ENCODE results near the gene GGA2.
"Not testable (repeated sequence)": the region's sequence is repeated elsewhere in the genome, so short reads cannot be mapped to it uniquely, and the experiment has no call there.

The GGA2 gene

GRCh38 chr16:23478566-23478965 lies 31.7 kb downstream of the GGA2 start:
- H3K4me3 ChIP-seq (ENCODE audit: low read depth, low read length): no peak overlapping the region

- H3K4me3 ChIP-seq (ENCODE audit: low read depth, low read length): no peak overlapping the region
Observed at GRCh38 chr16:23476289-23476688, 34.0 kb downstream of the GGA2 start.

- H3K4me3 ChIP-seq (ENCODE audit: low read depth, low read length): no peak overlapping the region
Observed at GRCh38 chr16:23469814-23470213, 40.5 kb downstream of the GGA2 start.

- no peak overlapping the region for H3K4me3 ChIP-seq (ENCODE audit: low read depth, low read length)
Observed at GRCh38 chr16:23466162-23466885, 44.0 kb downstream of the GGA2 start.

- H3K4me3 ChIP-seq (ENCODE audit: low read depth, low read length): no peak overlapping the region
Observed at GRCh38 chr16:23465179-23465578, 45.1 kb downstream of the GGA2 start.

- H3K4me3 ChIP-seq (ENCODE audit: low read depth, low read length): no peak overlapping the region
Observed at GRCh38 chr16:23464196-23464595, 46.1 kb downstream of the GGA2 start.

- H3K4me3 ChIP-seq (ENCODE audit: low read depth, low read length): not testable (repeated sequence)
Observed at GRCh38 chr16:23462994-23463393, 47.3 kb downstream of the GGA2 start.

GRCh38 chr16:23453338-23454052 lies 56.8 kb downstream of the GGA2 start:
- H3K4me3 ChIP-seq (ENCODE audit: low read depth, low read length): peak overlapping the region; percentile 95

GRCh38 chr16:23452572-23453337 lies 57.5 kb downstream of the GGA2 start, which contains the start of gene COG7:
TSS of gene COG7 (minus strand) at chr16:23453189. CDS start at chr16:23452994, 195 bp downstream.
- H3K4me3 ChIP-seq (ENCODE audit: low read depth, low read length): peak within 1 kb of the TSS; percentile 95

GRCh38 chr16:23452221-23452571 lies 58.1 kb downstream of the GGA2 start:
- H3K4me3 ChIP-seq (ENCODE audit: low read depth, low read length): peak overlapping the region; percentile 95

- H3K4me3 ChIP-seq (ENCODE audit: low read depth, low read length): no peak overlapping the region
Observed at GRCh38 chr16:23448392-23448791, 61.9 kb downstream of the GGA2 start.

- not testable (repeated sequence) for H3K4me3 ChIP-seq (ENCODE audit: low read depth, low read length)
Observed at GRCh38 chr16:23437542-23437941, 72.8 kb downstream of the GGA2 start.

- no peak overlapping the region for H3K4me3 ChIP-seq (ENCODE audit: low read depth, low read length)
Observed at GRCh38 chr16:23436951-23437350, 73.3 kb downstream of the GGA2 start.

GRCh38 chr16:23435500-23435899 lies 74.8 kb downstream of the GGA2 start:
- H3K4me3 ChIP-seq (ENCODE audit: low read depth, low read length): no peak overlapping the region

- no peak overlapping the region for H3K4me3 ChIP-seq (ENCODE audit: low read depth, low read length)
Observed at GRCh38 chr16:23434380-23434779, 75.9 kb downstream of the GGA2 start.

- H3K4me3 ChIP-seq (ENCODE audit: low read depth, low read length): no peak overlapping the region
Observed at GRCh38 chr16:23433261-23433920, 76.9 kb downstream of the GGA2 start.

- H3K4me3 ChIP-seq (ENCODE audit: low read depth, low read length): no peak overlapping the region
Observed at GRCh38 chr16:23432176-23433128, 77.8 kb downstream of the GGA2 start.

- H3K4me3 ChIP-seq (ENCODE audit: low read depth, low read length): no peak overlapping the region
Observed at GRCh38 chr16:23428351-23428750, 81.9 kb downstream of the GGA2 start.

GRCh38 chr16:23424292-23424958 lies 85.9 kb downstream of the GGA2 start:
- H3K4me3 ChIP-seq (ENCODE audit: low read depth, low read length): no peak overlapping the region

Data from iPS-11a (cell line).